WTC11 (cell line): Measurements from ENCODE around the gene HPCAL1. TPM values are rescaled to one million over a fixed set of nuclear protein-coding genes. Genes with fewer than 3 reads are reported as not detected.

Experiments
- ATAC-seq: fragments of 200-7000 bp; cut with Tn5 transposase; 2 replicates; pipeline ENCODE4 v1.10.0; 2021; ENCODE audit warnings: mild to moderate bottlenecking, moderate library complexity
- CTCF ChIA-PET: fragments of 300-600 bp; sonication (Branson Sonifier 250); formaldehyde crosslinking; loops from one replicate; lab custom pipeline; 2021; ENCODE audit warnings: antibody characterized with exemption; lab: Charles Lee
- POLR2A ChIA-PET: fragments of 350-600 bp; sonication (Branson Sonifier 250); formaldehyde crosslinking; loops from one replicate; lab custom pipeline; 2021; ENCODE audit warnings: antibody characterized with exemption; lab: Charles Lee
- DNase-seq: peaks from one replicate; pipeline ENCODE4 v3.0.0; 2021; ENCODE audit warnings: low spot score
- H3K27ac Mint-ChIP-seq: 2 replicates; pipeline ENCODE4 v1.8.0; 2021; ENCODE audit warnings: mixed read lengths
- H3K27me3 Mint-ChIP-seq: 2 replicates; pipeline ENCODE4 v1.8.0; 2021; ENCODE audit warnings: low read depth, mild to moderate bottlenecking, moderate library complexity, mixed read lengths
- H3K36me3 Mint-ChIP-seq: 2 replicates; pipeline ENCODE4 v1.8.0; 2021; ENCODE audit warnings: mixed read lengths
- H3K4me1 Mint-ChIP-seq: 2 replicates; pipeline ENCODE4 v1.8.0; 2022; ENCODE audit warnings: mixed read lengths
- H3K4me3 Mint-ChIP-seq: 2 replicates; pipeline ENCODE4 v1.8.0; 2021; ENCODE audit warnings: mild to moderate bottlenecking, moderate library complexity, mixed read lengths
- H3K9me3 Mint-ChIP-seq: 2 replicates; pipeline ENCODE4 v1.8.0; 2021; ENCODE audit warnings: mixed read lengths
- CBFB ChIP-seq: sonication (generic); formaldehyde crosslinking; IDR thresholded peaks from 2 replicates; pipeline ENCODE4 v1.8.1; 2022; ENCODE audit warnings: mild to moderate bottlenecking, low read depth, missing genetic modification reagents
- CREB1 ChIP-seq: sonication (generic); formaldehyde crosslinking; IDR thresholded peaks from 2 replicates; pipeline ENCODE4 v1.8.0; 2023; ENCODE audit warnings: mild to moderate bottlenecking, missing genetic modification reagents
- FOXK1 ChIP-seq: sonication (generic); formaldehyde crosslinking; IDR thresholded peaks from 2 replicates; pipeline ENCODE4 v1.8.0; 2022; ENCODE audit warnings: mild to moderate bottlenecking, moderate library complexity, missing genetic modification reagents
- FOXP1 ChIP-seq: sonication (generic); formaldehyde crosslinking; IDR thresholded peaks from 2 replicates; pipeline ENCODE4 v1.8.0; 2022; ENCODE audit warnings: missing genetic modification reagents, mild to moderate bottlenecking, moderate library complexity, borderline replicate concordance
- HMGA2 ChIP-seq: fragments of 250-450 bp; sonication (Bioruptor Pico); IDR thresholded peaks from 2 replicates; pipeline ENCODE4 v1.4.0; 2021; ENCODE audit warnings: mild to moderate bottlenecking, moderate library complexity
- MYBL2 ChIP-seq: sonication (generic); formaldehyde crosslinking; IDR thresholded peaks from 2 replicates; pipeline ENCODE4 v1.8.1; 2023; ENCODE audit warnings: mild to moderate bottlenecking, moderate library complexity, missing genetic modification reagents
- NFE2L1 ChIP-seq: sonication (generic); formaldehyde crosslinking; IDR thresholded peaks from 2 replicates; pipeline ENCODE4 v1.8.1; 2023; ENCODE audit warnings: missing genetic modification reagents
- SP1 ChIP-seq: sonication (generic); formaldehyde crosslinking; conservative IDR thresholded peaks from 2 replicates; pipeline ENCODE4 v1.8.1; 2022; ENCODE audit warnings: missing genetic modification reagents
- TCF7 ChIP-seq: sonication (generic); formaldehyde crosslinking; IDR thresholded peaks from 2 replicates; pipeline ENCODE4 v1.8.0; 2022; ENCODE audit warnings: mild to moderate bottlenecking, low read depth, missing genetic modification reagents, moderate library complexity
- TP53 ChIP-seq: sonication (generic); formaldehyde crosslinking; IDR thresholded peaks from 2 replicates; pipeline ENCODE4 v1.8.1; 2023; ENCODE audit warnings: mild to moderate bottlenecking, missing genetic modification reagents
- ZNF263 ChIP-seq: sonication (generic); formaldehyde crosslinking; IDR thresholded peaks from 2 replicates; pipeline ENCODE4 v1.8.1; 2022; ENCODE audit warnings: low read depth, mild to moderate bottlenecking, moderate library complexity, missing genetic modification reagents
- total RNA-seq: library from RNA; stranded (reverse); gene quantifications from 3 replicates; pipeline ENCODE4 v1.2.3, GENCODE V29; 2021
- TF ChIP-seq, protein P1 (sequence below): sonication (generic); formaldehyde crosslinking; IDR thresholded peaks from 2 replicates; pipeline ENCODE4 v1.8.1; 2022; ENCODE audit warnings: low read depth, missing genetic modification reagents, borderline replicate concordance
- TF ChIP-seq, protein P2 (sequence below): fragments of 250-450 bp; sonication (Bioruptor Pico); conservative IDR thresholded peaks from 2 replicates; pipeline ENCODE4 v1.9.0; 2021; ENCODE audit warnings: mild to moderate bottlenecking
- TF ChIP-seq, protein P3 (sequence below): sonication (generic); formaldehyde crosslinking; conservative IDR thresholded peaks from 2 replicates; pipeline ENCODE4 v1.8.1; 2022; ENCODE audit warnings: mild to moderate bottlenecking, missing genetic modification reagents
- TF ChIP-seq, protein P4 (sequence below): sonication (generic); formaldehyde crosslinking; IDR thresholded peaks from 2 replicates; pipeline ENCODE4 v1.8.1; 2023; ENCODE audit warnings: mild to moderate bottlenecking, missing genetic modification reagents
- TF ChIP-seq, protein P5 (sequence below): sonication (generic); formaldehyde crosslinking; IDR thresholded peaks from 2 replicates; pipeline ENCODE4 v1.8.1; 2023; ENCODE audit warnings: mild to moderate bottlenecking, missing genetic modification reagents, moderate library complexity
- TF ChIP-seq, protein P6 (sequence below): sonication (generic); formaldehyde crosslinking; IDR thresholded peaks from 2 replicates; pipeline ENCODE4 v1.8.1; 2022; ENCODE audit warnings: low read depth, mild to moderate bottlenecking, moderate library complexity, missing genetic modification reagents, borderline replicate concordance
- TF ChIP-seq, protein P7 (sequence below): sonication (generic); formaldehyde crosslinking; IDR thresholded peaks from 2 replicates; pipeline ENCODE4 v1.8.1; 2023; ENCODE audit warnings: mild to moderate bottlenecking, moderate library complexity, missing genetic modification reagents
- TF ChIP-seq, protein P8 (sequence below): sonication (generic); formaldehyde crosslinking; conservative IDR thresholded peaks from 2 replicates; pipeline ENCODE4 v1.8.1; 2023; ENCODE audit warnings: mild to moderate bottlenecking, low read depth, missing genetic modification reagents, moderate library complexity

The HPCAL1 gene
- total RNA-seq, 1 experiment from 2014 or later: 11.8 TPM

DNA sequence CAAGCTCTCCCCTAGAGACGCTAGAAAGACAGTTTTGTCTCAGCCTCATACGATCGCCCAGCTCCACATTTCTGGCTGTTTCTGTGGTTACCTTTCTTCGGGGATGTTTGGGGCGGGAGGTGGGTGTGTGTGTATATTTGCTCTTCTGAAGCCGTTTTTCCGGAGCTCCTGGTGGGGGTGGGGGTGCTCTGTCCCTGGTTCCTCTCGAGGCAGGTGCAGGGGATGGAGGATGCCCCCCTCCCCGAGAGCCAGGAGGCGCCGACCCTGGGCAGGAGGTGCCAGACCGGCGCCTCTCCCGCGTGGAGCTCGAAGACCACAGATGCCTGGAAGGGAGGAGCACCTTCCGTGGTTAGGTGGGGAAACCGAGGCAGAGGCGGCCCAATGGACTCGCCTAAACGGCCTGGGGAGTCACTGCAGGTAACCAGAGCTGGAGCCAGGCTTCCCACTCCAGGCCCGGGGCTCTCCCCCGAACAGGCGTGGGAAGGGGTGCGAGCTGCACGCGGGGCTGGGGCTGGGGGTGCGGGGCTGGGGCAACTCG lies 694 bp upstream of the HPCAL1 start (continued):
- TF ChIP-seq, protein P1, sequence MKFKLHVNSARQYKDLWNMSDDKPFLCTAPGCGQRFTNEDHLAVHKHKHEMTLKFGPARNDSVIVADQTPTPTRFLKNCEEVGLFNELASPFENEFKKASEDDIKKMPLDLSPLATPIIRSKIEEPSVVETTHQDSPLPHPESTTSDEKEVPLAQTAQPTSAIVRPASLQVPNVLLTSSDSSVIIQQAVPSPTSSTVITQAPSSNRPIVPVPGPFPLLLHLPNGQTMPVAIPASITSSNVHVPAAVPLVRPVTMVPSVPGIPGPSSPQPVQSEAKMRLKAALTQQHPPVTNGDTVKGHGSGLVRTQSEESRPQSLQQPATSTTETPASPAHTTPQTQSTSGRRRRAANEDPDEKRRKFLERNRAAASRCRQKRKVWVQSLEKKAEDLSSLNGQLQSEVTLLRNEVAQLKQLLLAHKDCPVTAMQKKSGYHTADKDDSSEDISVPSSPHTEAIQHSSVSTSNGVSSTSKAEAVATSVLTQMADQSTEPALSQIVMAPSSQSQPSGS (CRISPR knock-in tag): no peak
- TF ChIP-seq HMGA2 (CRISPR knock-in tag): no peak
- TF ChIP-seq, protein P2, sequence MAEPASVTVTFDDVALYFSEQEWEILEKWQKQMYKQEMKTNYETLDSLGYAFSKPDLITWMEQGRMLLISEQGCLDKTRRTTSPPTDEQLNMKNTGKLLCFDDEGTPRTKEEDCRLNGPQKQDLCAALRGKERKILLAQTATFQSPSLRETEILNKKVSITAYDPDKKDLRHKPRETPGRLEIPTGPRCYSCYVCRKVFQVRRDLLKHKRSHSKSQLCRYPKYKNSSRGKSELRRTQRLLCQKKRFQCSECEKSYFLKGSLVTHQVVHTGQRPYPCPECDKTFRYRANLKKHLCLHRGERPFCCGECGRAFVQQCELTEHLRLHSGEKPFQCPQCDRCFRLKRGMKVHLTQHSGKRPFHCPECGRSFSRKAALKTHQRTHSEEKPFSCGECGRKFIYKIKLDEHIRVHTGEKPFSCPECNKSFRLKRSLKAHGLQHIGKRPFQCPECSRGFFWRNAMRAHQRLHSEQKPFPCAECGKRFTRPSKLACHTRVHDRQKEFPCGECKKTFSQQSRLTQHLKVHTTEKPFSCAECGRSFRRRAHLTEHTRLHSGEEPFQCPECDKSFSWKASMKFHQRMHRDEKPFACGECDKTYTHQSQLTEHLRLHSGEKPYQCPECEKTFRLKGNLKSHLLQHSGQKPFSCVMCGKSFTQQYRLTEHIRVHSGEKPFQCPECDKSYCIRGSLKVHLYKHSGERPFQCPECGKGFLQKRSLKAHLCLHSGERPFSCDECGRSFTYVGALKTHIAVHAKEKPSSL (CRISPR knock-in tag): no peak
- TF ChIP-seq TP53 (CRISPR knock-in tag): no peak
- TF ChIP-seq, all 79 proteins: peak for 0

DNA sequence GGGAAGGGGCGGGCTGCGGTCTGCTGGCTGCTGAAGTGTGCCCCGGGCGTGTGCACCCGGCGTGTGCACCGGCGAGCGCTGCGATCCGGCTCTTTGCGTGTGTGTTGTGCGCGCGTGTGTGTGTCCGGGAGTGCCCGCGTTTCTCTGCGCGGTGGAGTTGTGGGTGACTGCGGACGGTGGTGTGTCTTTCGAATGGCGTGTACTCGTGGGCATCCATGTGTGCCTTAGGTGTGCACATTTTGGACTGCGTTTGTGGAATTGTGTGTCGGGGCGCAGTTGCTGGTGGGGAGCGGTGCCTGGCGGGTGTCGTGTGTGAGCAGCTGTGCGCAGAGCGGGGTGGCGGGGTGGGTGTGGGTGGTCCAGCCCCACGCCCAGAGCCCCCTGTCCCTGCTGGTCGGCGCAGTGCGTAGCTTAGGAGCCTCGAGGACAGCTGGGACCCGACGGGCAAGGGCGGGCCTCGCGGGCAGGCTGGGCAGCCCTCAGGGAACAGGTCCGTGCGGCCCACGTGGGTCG lies 533 bp downstream of the HPCAL1 start:
- peak overlapping the region; percentile 84 for H3K4me3 Mint-ChIP-seq
- H3K27me3 Mint-ChIP-seq: peaks cover 54% of the 10 kb centered on the region
- CTCF ChIA-PET: interaction anchor here (0.6 to 6.7 kb wide), 32 partner anchors 11 to 250 kb away, joined by 3 to 100 read pairs (median 4); no protein-coding TSS in a partner anchor
- ATAC-seq (no peak), DNase-seq (no peak)
- peaks cover 5% of the 10 kb centered on the region for H3K9me3 Mint-ChIP-seq
- POLR2A ChIA-PET: interaction anchor here (0.6 to 1.1 kb wide), 2 partner anchors 20 to 61 kb away, joined by 3 to 6 read pairs; no protein-coding TSS in a partner anchor
- no peaks in the 10 kb centered on the region for H3K36me3 Mint-ChIP-seq
- H3K27ac Mint-ChIP-seq: no peak overlapping the region
- peaks cover 22% of the 10 kb centered on the region for H3K4me1 Mint-ChIP-seq
- TF ChIP-seq FOXP1 (peak; percentile 83; the same call in 1 of the 2 replicates), TP53 (CRISPR knock-in tag) (0 out of 2 replicates have a peak, but pooled peaks have one; percentile 7), TCF7 (CRISPR knock-in tag) (0 out of 2 replicates have a peak, but pooled peaks have one; percentile 33), CBFB (no peak), CREB1 (CRISPR knock-in tag) (no peak), SP1 (CRISPR knock-in tag) (no peak), FOXK1 (CRISPR knock-in tag) (peak; percentile 42; the same call in 1 of the 2 replicates), NFE2L1 (CRISPR knock-in tag) (peak; percentile 53; the same call in 1 of the 2 replicates), ZNF263 (no peak), MYBL2 (CRISPR knock-in tag) (0 out of 2 replicates have a peak, but pooled peaks have one; percentile 26)
- TF ChIP-seq, protein P3, sequence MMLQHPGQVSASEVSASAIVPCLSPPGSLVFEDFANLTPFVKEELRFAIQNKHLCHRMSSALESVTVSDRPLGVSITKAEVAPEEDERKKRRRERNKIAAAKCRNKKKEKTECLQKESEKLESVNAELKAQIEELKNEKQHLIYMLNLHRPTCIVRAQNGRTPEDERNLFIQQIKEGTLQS (CRISPR knock-in tag): no peak
- TF ChIP-seq, protein P4, sequence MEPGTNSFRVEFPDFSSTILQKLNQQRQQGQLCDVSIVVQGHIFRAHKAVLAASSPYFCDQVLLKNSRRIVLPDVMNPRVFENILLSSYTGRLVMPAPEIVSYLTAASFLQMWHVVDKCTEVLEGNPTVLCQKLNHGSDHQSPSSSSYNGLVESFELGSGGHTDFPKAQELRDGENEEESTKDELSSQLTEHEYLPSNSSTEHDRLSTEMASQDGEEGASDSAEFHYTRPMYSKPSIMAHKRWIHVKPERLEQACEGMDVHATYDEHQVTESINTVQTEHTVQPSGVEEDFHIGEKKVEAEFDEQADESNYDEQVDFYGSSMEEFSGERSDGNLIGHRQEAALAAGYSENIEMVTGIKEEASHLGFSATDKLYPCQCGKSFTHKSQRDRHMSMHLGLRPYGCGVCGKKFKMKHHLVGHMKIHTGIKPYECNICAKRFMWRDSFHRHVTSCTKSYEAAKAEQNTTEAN (CRISPR knock-in tag): 0 out of 2 replicates have a peak, but pooled peaks have one; percentile 69
- TF ChIP-seq, protein P5, sequence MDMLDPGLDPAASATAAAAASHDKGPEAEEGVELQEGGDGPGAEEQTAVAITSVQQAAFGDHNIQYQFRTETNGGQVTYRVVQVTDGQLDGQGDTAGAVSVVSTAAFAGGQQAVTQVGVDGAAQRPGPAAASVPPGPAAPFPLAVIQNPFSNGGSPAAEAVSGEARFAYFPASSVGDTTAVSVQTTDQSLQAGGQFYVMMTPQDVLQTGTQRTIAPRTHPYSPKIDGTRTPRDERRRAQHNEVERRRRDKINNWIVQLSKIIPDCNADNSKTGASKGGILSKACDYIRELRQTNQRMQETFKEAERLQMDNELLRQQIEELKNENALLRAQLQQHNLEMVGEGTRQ (CRISPR knock-in tag): no peak
- TF ChIP-seq, protein P6, sequence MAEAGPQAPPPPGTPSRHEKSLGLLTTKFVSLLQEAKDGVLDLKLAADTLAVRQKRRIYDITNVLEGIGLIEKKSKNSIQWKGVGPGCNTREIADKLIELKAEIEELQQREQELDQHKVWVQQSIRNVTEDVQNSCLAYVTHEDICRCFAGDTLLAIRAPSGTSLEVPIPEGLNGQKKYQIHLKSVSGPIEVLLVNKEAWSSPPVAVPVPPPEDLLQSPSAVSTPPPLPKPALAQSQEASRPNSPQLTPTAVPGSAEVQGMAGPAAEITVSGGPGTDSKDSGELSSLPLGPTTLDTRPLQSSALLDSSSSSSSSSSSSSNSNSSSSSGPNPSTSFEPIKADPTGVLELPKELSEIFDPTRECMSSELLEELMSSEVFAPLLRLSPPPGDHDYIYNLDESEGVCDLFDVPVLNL (CRISPR knock-in tag): 0 out of 2 replicates have a peak, but pooled peaks have one; percentile 41
- TF ChIP-seq, protein P7, sequence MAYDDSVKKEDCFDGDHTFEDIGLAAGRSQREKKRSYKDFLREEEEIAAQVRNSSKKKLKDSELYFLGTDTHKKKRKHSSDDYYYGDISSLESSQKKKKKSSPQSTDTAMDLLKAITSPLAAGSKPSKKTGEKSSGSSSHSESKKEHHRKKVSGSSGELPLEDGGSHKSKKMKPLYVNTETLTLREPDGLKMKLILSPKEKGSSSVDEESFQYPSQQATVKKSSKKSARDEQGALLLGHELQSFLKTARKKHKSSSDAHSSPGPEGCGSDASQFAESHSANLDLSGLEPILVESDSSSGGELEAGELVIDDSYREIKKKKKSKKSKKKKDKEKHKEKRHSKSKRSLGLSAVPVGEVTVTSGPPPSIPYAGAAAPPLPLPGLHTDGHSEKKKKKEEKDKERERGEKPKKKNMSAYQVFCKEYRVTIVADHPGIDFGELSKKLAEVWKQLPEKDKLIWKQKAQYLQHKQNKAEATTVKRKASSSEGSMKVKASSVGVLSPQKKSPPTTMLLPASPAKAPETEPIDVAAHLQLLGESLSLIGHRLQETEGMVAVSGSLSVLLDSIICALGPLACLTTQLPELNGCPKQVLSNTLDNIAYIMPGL (CRISPR knock-in tag): 0 out of 2 replicates have a peak, but pooled peaks have one; percentile 15
- TF ChIP-seq, protein P8, sequence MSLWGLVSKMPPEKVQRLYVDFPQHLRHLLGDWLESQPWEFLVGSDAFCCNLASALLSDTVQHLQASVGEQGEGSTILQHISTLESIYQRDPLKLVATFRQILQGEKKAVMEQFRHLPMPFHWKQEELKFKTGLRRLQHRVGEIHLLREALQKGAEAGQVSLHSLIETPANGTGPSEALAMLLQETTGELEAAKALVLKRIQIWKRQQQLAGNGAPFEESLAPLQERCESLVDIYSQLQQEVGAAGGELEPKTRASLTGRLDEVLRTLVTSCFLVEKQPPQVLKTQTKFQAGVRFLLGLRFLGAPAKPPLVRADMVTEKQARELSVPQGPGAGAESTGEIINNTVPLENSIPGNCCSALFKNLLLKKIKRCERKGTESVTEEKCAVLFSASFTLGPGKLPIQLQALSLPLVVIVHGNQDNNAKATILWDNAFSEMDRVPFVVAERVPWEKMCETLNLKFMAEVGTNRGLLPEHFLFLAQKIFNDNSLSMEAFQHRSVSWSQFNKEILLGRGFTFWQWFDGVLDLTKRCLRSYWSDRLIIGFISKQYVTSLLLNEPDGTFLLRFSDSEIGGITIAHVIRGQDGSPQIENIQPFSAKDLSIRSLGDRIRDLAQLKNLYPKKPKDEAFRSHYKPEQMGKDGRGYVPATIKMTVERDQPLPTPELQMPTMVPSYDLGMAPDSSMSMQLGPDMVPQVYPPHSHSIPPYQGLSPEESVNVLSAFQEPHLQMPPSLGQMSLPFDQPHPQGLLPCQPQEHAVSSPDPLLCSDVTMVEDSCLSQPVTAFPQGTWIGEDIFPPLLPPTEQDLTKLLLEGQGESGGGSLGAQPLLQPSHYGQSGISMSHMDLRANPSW: no peak
